HepG2 (cell line): ENCODE measurements around the gene TAB3. TPM values are rescaled to one million over a fixed set of nuclear protein-coding genes. Genes with fewer than 3 reads are reported as not detected.

Experiments used
- ATAC-seq: fragments of 200-7000 bp; cut with Tn5 transposase; 3 replicates; pipeline ENCODE4 v1.9.1; 2020; ENCODE audit warnings: mild to moderate bottlenecking, moderate library complexity
- BruUV-seq: library from RNA; stranded (reverse); fragments of 400-500 nt; replicated peaks from 2 replicates; lab custom pipeline; 2021; lab: Mats Ljungman, UMichigan
- CTCF ChIA-PET: fragments of 300-600 bp; formaldehyde crosslinking; extraction: SDS; loops from one replicate; lab custom pipeline; 2021; ENCODE audit warnings: low total read pairs, inconsistent platforms, low intra/inter-chr PET ratio; lab: Yijun Ruan, JAX
- POLR2A ChIA-PET: fragments of 350-600 bp; sonication (Branson Sonifier 250); formaldehyde crosslinking; loops from one replicate; lab custom pipeline; 2020; ENCODE audit warnings: antibody characterized with exemption, inconsistent platforms; lab: Yijun Ruan, JAX
- DNase-seq: peaks from one replicate; pipeline ENCODE4 v3.0.0-alpha.2; 2015; ENCODE audit warnings: low spot score
- FAIRE-seq: peaks from 3 replicates; lab custom pipeline; 2011; peaks lifted over from hg19 to GRCh38; lab: Jason Lieb, UNC
- H2AFZ ChIP-seq: one replicate; pipeline ENCODE4 v1.6.1; 2011; ENCODE audit warnings: low read length, inconsistent platforms
- H3K27ac ChIP-seq: fragments of 300-600 bp; 3 replicates; pipeline ENCODE4 v1.8.0; 2011; ENCODE audit warnings: mixed run types, mild to moderate bottlenecking, mixed read lengths, low read length, inconsistent platforms; ENCODE audit not compliant: insufficient read depth; ENCODE audit errors: extremely low read length
- H3K27me3 ChIP-seq, 2 experiments: fragments of 200-600 bp in 1 of 2; 2 replicates in 1 of 2; 3 replicates in 1 of 2; pipeline versions ENCODE4 v1.6.0 to v1.8.0; 2011; ENCODE audit warnings: low read length in 2 of 2, mild to moderate bottlenecking in 2 of 2, moderate library complexity in 2 of 2, inconsistent platforms in 1 of 2; ENCODE audit not compliant: insufficient read depth in 2 of 2, control insufficient read depth in 1 of 2
- H3K36me3 ChIP-seq, 2 experiments: fragments of 200-600 bp in 1 of 2; replicated peaks in 1 of 2; 2 replicates in 1 of 2; 3 replicates in 1 of 2; pipeline versions ENCODE4 v1.5.1 to v1.8.0; 2011; ENCODE audit warnings: low read length in 2 of 2, inconsistent platforms in 1 of 2; ENCODE audit not compliant: insufficient read depth in 2 of 2, control insufficient read depth in 1 of 2
- H3K4me1 ChIP-seq: 2 replicates; pipeline ENCODE4 v1.5.1; 2012; ENCODE audit warnings: low read length, inconsistent platforms; ENCODE audit not compliant: insufficient read depth
- H3K4me2 ChIP-seq: 2 replicates; pipeline ENCODE4 v1.6.0; 2011; ENCODE audit warnings: low read depth, low read length, inconsistent platforms
- H3K4me3 ChIP-seq, 3 experiments: fragments of 200-600 bp in 1 of 3; sonication (generic), shearing (Covaris generic) in 1 of 3; replicated peaks in 1 of 3; 2 replicates each; pipeline ENCODE4 v1.5.1; 2011 to 2016; ENCODE audit warnings: low read length in 3 of 3, inconsistent platforms in 2 of 3, low read depth in 2 of 3, mild to moderate bottlenecking in 2 of 3, control low read depth in 1 of 3, mixed read lengths in 1 of 3; ENCODE audit not compliant: insufficient read depth in 1 of 3
- H3K79me2 ChIP-seq: one replicate; pipeline ENCODE4 v1.6.1; 2011; ENCODE audit warnings: low read length, inconsistent platforms; ENCODE audit not compliant: insufficient read depth
- H3K9ac ChIP-seq: 2 replicates; pipeline ENCODE4 v1.6.0; 2011; ENCODE audit warnings: mild to moderate bottlenecking, low read depth, low read length, inconsistent platforms; ENCODE audit not compliant: insufficient read depth
- H3K9me3 ChIP-seq: 2 replicates; pipeline ENCODE4 v1.5.1; 2012; ENCODE audit warnings: mild to moderate bottlenecking, low read length
- H4K20me1 ChIP-seq: 2 replicates; pipeline ENCODE4 v1.6.0; 2011; ENCODE audit warnings: inconsistent platforms, mild to moderate bottlenecking, low read length, moderate library complexity; ENCODE audit not compliant: insufficient read depth
- ATF2 ChIP-seq: sonication (generic); formaldehyde crosslinking; IDR thresholded peaks from 2 replicates; pipeline ENCODE4 v1.4.0; 2020; ENCODE audit warnings: missing genetic modification reagents
- CREB1 ChIP-seq, 2 experiments: fragments of 450-650 bp in 1 of 2; IDR thresholded peaks; 2 replicates each; pipeline ENCODE4 v1.6.1; 2016 to 2017; ENCODE audit warnings: control low read depth in 1 of 2, mild to moderate bottlenecking in 1 of 2, missing compliant biosample characterization in 1 of 2, missing genetic modification characterization in 1 of 2
- EP300 ChIP-seq, 3 experiments: sonication (generic) in 1 of 3; formaldehyde crosslinking in 1 of 3; IDR thresholded peaks; 2 replicates each; pipeline versions ENCODE4 v1.5.1 to v1.6.1; 2011 to 2020; ENCODE audit warnings: low read depth in 2 of 3, low read length in 2 of 3, borderline replicate concordance in 1 of 3, improper control_type of control experiment in 1 of 3, mild to moderate bottlenecking in 1 of 3, missing genetic modification reagents in 1 of 3, moderate library complexity in 1 of 3
- HNRNPK ChIP-seq: fragments of 200-400 bp; formaldehyde crosslinking; IDR thresholded peaks from 2 replicates; pipeline ENCODE4 v1.6.1; 2018; ENCODE audit warnings: low read length, low read depth, moderate library complexity, mild to moderate bottlenecking; ENCODE audit not compliant: poor library complexity, severe bottlenecking
- HOMEZ ChIP-seq: IDR thresholded peaks from 2 replicates; pipeline ENCODE4 v1.6.1; 2016; ENCODE audit warnings: low read depth
- KAT7 ChIP-seq: IDR thresholded peaks from 2 replicates; pipeline ENCODE4 v1.6.1; 2018; ENCODE audit warnings: borderline replicate concordance, missing compliant biosample characterization
- KLF11 ChIP-seq: IDR thresholded peaks from 2 replicates; pipeline ENCODE4 v1.6.1; 2016; ENCODE audit warnings: missing compliant biosample characterization
- MLLT10 ChIP-seq: sonication (generic); formaldehyde crosslinking; IDR thresholded peaks from 2 replicates; pipeline ENCODE4 v1.4.0; 2020; ENCODE audit warnings: missing genetic modification reagents
- PAXIP1 ChIP-seq: sonication (generic); formaldehyde crosslinking; conservative IDR thresholded peaks from 2 replicates; pipeline ENCODE4 v1.4.0; 2020; ENCODE audit warnings: mild to moderate bottlenecking, missing genetic modification reagents, moderate library complexity
- REPIN1 ChIP-seq: sonication (generic); formaldehyde crosslinking; IDR thresholded peaks from 2 replicates; pipeline ENCODE4 v1.8.0; 2022; ENCODE audit warnings: missing genetic modification reagents, low read depth, mild to moderate bottlenecking, borderline replicate concordance
- SOX13 ChIP-seq, 3 experiments: fragments of 450-650 bp in 1 of 3; sonication (generic) in 1 of 3; formaldehyde crosslinking in 1 of 3; IDR thresholded peaks in 2 of 3; conservative IDR thresholded peaks in 1 of 3; 2 replicates each; pipeline versions ENCODE4 v1.5.0 to v1.6.1; 2016 to 2020; ENCODE audit warnings: antibody characterized with exemption in 1 of 3, mild to moderate bottlenecking in 1 of 3, missing compliant biosample characterization in 1 of 3, missing genetic modification reagents in 1 of 3, moderate library complexity in 1 of 3
- SOX5 ChIP-seq: IDR thresholded peaks from 2 replicates; pipeline ENCODE4 v1.6.1; 2016; ENCODE audit warnings: borderline replicate concordance
- TRIM24 ChIP-seq: sonication (generic); formaldehyde crosslinking; IDR thresholded peaks from 2 replicates; pipeline ENCODE4 v1.8.0; 2022; ENCODE audit warnings: mild to moderate bottlenecking, missing genetic modification reagents
- ZNF101 ChIP-seq: sonication (generic); formaldehyde crosslinking; IDR thresholded peaks from 2 replicates; pipeline ENCODE4 v1.4.0; 2020; ENCODE audit warnings: mild to moderate bottlenecking, low read depth, missing genetic modification reagents, borderline replicate concordance
- ZNF256 ChIP-seq: sonication (generic); formaldehyde crosslinking; conservative IDR thresholded peaks from 2 replicates; pipeline ENCODE4 v1.4.0; 2020; ENCODE audit warnings: missing genetic modification reagents
- ZNF670 ChIP-seq: sonication (generic); formaldehyde crosslinking; IDR thresholded peaks from 2 replicates; pipeline ENCODE4 v1.8.0; 2022; ENCODE audit warnings: mild to moderate bottlenecking, missing genetic modification reagents, borderline replicate concordance
- WGBS: methylation state at CpG from one replicate; pipeline ENCODE4 v1.1.6; 2017; ENCODE audit warnings: low lambda C conversion rate; 5-methylcytosine and 5-hydroxymethylcytosine counted together
- in situ Hi-C: cut with HindIII; loops from 2 replicates; pipeline ENCODE4 v1.10.0; 2017; ENCODE audit warnings: low pct_unique_long_range_greater_than_20kb; ENCODE audit not compliant: extremely low pct_ligation_motif_present
- intact Hi-C: fragments of 100-400 bp; cut with micrococcal nuclease; formaldehyde crosslinking; loops from one replicate; pipeline ENCODE4 v1.10.0; 2022; ENCODE audit not compliant: unreplicated experiment
- polyA plus RNA-seq, 8 experiments: library from polyadenylated mRNA; depleted of rRNA in 3 of 8; stranded (reverse) in 7 of 8; unstranded in 1 of 8; fragments of >200 nt; fragmentation: Illumina TruSeq in 4 of 8; extraction: Trizol in 4 of 8; gene quantifications; 2 replicates each; pipeline versions ENCODE4 v1.2.1 to v1.2.3, GENCODE V29; 2011 to 2016; ENCODE audit warnings: low read depth in 4 of 8, missing spikeins in 1 of 8, mixed read lengths in 1 of 8; ENCODE audit not compliant: insufficient read depth in 1 of 8
- total RNA-seq, 5 experiments: library from RNA; depleted of rRNA; stranded (reverse); fragments of >200 nt; fragmentation: Illumina TruSeq; extraction: Trizol; gene quantifications; 2 replicates each; pipeline ENCODE4 v1.2.3, GENCODE V29; 2016; ENCODE audit warnings: low read depth in 1 of 5

The TAB3 gene
- total and polyA plus RNA-seq, 2 of the 13 experiments (the other 11 are each of a cell fraction or from before 2014, with no cell fraction given) = 27.2 to 59.8 TPM

- in situ Hi-C loops (no loop called here), intact Hi-C loops (no loop called here)
- no TSS peak for BruUV-seq
- Histone ChIP-seq H3K4me3 (no peak overlapping the region), H2AFZ (no peak overlapping the region), H3K27me3 (no peaks in the 10 kb centered on the region), H3K79me2 (peaks cover 10% of the 10 kb centered on the region), H4K20me1 (no peaks in the 10 kb centered on the region), H3K36me3 (peaks cover 4 to 21% of the 10 kb centered on the region in 2 experiments; a peak in 3 of 5 replicates), H3K4me2 (no peak overlapping the region), H3K27ac (peak overlapping the region; percentile 27), H3K4me1 (peaks cover 33% of the 10 kb centered on the region), H3K9me3 (no peaks in the 10 kb centered on the region), H3K9ac (no peak overlapping the region)
- no peak for FAIRE-seq
- peak; percentile 59 for DNase-seq
- POLR2A ChIA-PET = no interaction called here
- 61% methylated on average over 1 of the region's 1 CpG for WGBS
- ATAC-seq = peak; percentile 56; the same call in 2 of the 3 replicates
- CTCF ChIA-PET = no interaction called here
- no peak for TF ChIP-seq REPIN1 (CRISPR knock-in tag)
- peak; percentile 31; the same call in 1 of the 2 replicates for TF ChIP-seq CREB1 (IDR thresholded peaks at IDR 0.05)
- peak; percentile 70 for TF ChIP-seq CREB1 (CRISPR knock-in tag; IDR thresholded peaks at IDR 0.05)
- no peak for TF ChIP-seq KAT7 (CRISPR knock-in tag)
- TF ChIP-seq MLLT10 (CRISPR knock-in tag) = no peak
- no peak for TF ChIP-seq ZNF670 (CRISPR knock-in tag)
- TF ChIP-seq PAXIP1 (CRISPR knock-in tag) = no peak; the same call in 1 of the 2 replicates
- no peak for TF ChIP-seq HNRNPK
- TF ChIP-seq SOX13 (IDR thresholded peaks at IDR 0.05) = no peak
- peak in 1 of 2 experiments; percentile 56; a peak in 1 of 4 replicates for TF ChIP-seq SOX13 (CRISPR knock-in tag; conservative IDR thresholded peaks at IDR 0.05 in 1 of 2, IDR thresholded peaks at IDR 0.05 in 1 of 2)
- TF ChIP-seq ZNF256 = no peak
- 0 out of 2 replicates have a peak, but pooled peaks have one; percentile 43 for TF ChIP-seq ATF2 (CRISPR knock-in tag)
- TF ChIP-seq TRIM24 (CRISPR knock-in tag) = no peak
- no peak for TF ChIP-seq KLF11 (CRISPR knock-in tag)
- TF ChIP-seq ZNF101 = no peak
- peak; percentile 33; the same call in 1 of the 2 replicates for TF ChIP-seq HOMEZ (CRISPR knock-in tag)
- TF ChIP-seq EP300 (IDR thresholded peaks at IDR 0.05; ENCODE audit: low read depth in 2 of 2, low read length in 2 of 2) = 0 out of 4 replicates have a peak, but pooled peaks of 1 of the 2 experiments have one; percentile 9
- no peak for TF ChIP-seq EP300 (CRISPR knock-in tag; IDR thresholded peaks at IDR 0.05; ENCODE audit: borderline replicate concordance)
- peak; percentile 56; the same call in 1 of the 2 replicates for TF ChIP-seq SOX5
Measured at GRCh38 chrX:30865612-30866011, 23.4 kb downstream of the TAB3 start.
